NCI-H69 (cell line): ENCODE data around the gene GTPBP10.
"Not testable (repeated sequence)": the region's sequence is repeated elsewhere in the genome, so short reads cannot be mapped to it uniquely, and the experiment has no call there.

ENCODE experiments used
- DNase-seq: peaks from one replicate; lab custom pipeline; 2025; lab: John Stamatoyannopoulos, UW

The GTPBP10 gene

GRCh38 chr7:90346336-90347125 is at the start of gene GTPBP10:
GTPBP10 (plus strand) TSS chr7:90346716; CDS start chr7:90346742, 26 bp downstream.
- peak; percentile 97 for DNase-seq

GRCh38 chr7:90298145-90299038 is 48.1 kb upstream of the GTPBP10 start:
- peak; percentile 54 for DNase-seq

- no peak for DNase-seq
Observed at GRCh38 chr7:90303241-90303640, 43.3 kb upstream of the GTPBP10 start.

GRCh38 chr7:90309872-90310271 is 36.6 kb upstream of the GTPBP10 start:
- DNase-seq = no peak

- no peak for DNase-seq
Observed at GRCh38 chr7:90311175-90311574, 35.3 kb upstream of the GTPBP10 start.

- DNase-seq = peak; percentile 22
Observed at GRCh38 chr7:90312745-90313144, 33.8 kb upstream of the GTPBP10 start.

GRCh38 chr7:90313907-90314306 is 32.6 kb upstream of the GTPBP10 start:
- no peak for DNase-seq

GRCh38 chr7:90320014-90320413 is 26.5 kb upstream of the GTPBP10 start:
- no peak for DNase-seq

- DNase-seq = no peak
Observed at GRCh38 chr7:90320418-90320800, 26.1 kb upstream of the GTPBP10 start.

- DNase-seq = peak; percentile 50
Observed at GRCh38 chr7:90320801-90321494, 25.6 kb upstream of the GTPBP10 start, which contains the start of gene FAM237B. FAM237B (minus strand) TSS chr7:90321304; CDS start chr7:90319748, 1,556 bp downstream.

GRCh38 chr7:90322837-90323236 is 23.7 kb upstream of the GTPBP10 start:
- DNase-seq = no peak

- no peak for DNase-seq
Observed at GRCh38 chr7:90326500-90326899, 20.0 kb upstream of the GTPBP10 start.

- no peak for DNase-seq
Observed at GRCh38 chr7:90334193-90334843, 12.2 kb upstream of the GTPBP10 start.

GRCh38 chr7:90334926-90335325 is 11.6 kb upstream of the GTPBP10 start:
- DNase-seq = not testable (repeated sequence)

GRCh38 chr7:90337106-90337505 is 9.4 kb upstream of the GTPBP10 start:
- no peak for DNase-seq

- no peak for DNase-seq
Observed at GRCh38 chr7:90345016-90345415, 1.5 kb upstream of the GTPBP10 start.

- peak; percentile 66 for DNase-seq
Observed at GRCh38 chr7:90345595-90346335, 751 bp upstream of the GTPBP10 start.

- no peak for DNase-seq
Observed at GRCh38 chr7:90347759-90348158, 1.2 kb downstream of the GTPBP10 start.

GRCh38 chr7:90349305-90349704 is 2.8 kb downstream of the GTPBP10 start:
- no peak for DNase-seq

- not testable (repeated sequence) for DNase-seq
Observed at GRCh38 chr7:90350032-90350431, 3.5 kb downstream of the GTPBP10 start.

GRCh38 chr7:90351987-90352386 is 5.5 kb downstream of the GTPBP10 start:
- no peak for DNase-seq
